Esophagus muscularis mucosa (tissue), 4 donors: ENCODE measurements around the gene CIT. TPM values are rescaled to one million over a fixed set of nuclear protein-coding genes. Genes with fewer than 3 reads are reported as not detected.

ENCODE experiments used
- DNase-seq: peaks from one replicate; pipeline ENCODE4 v3.0.0-alpha.2; 2017; ENCODE audit errors: extremely low spot score
- H3K27ac ChIP-seq, 4 donors: fragments of 200-600 bp; sonication (generic); replicated peaks in 1 of 4; 1 replicate in 3 of 4; 2 replicates in 1 of 4; pipeline ENCODE4 v1.5.1; 2016 to 2019; ENCODE audit warnings: mild to moderate bottlenecking in 1 of 4
- H3K27me3 ChIP-seq, 4 donors: fragments of 200-600 bp; sonication (generic); one replicate each; pipeline versions ENCODE4 v1.5.1 to v1.6.0; 2016 to 2019
- H3K36me3 ChIP-seq, 4 donors: fragments of 200-600 bp; sonication (generic); one replicate each; pipeline ENCODE4 v1.5.1; 2016 to 2019
- H3K4me1 ChIP-seq, 4 donors: fragments of 200-600 bp; sonication (generic); one replicate each; pipeline ENCODE4 v1.5.1; 2016 to 2019
- H3K4me3 ChIP-seq, 4 donors: fragments of 200-600 bp; sonication (generic); 1 replicate in 2 of 4; 2 replicates in 2 of 4; pipeline ENCODE4 v1.5.1; 2016 to 2019; ENCODE audit warnings: mild to moderate bottlenecking in 4 of 4, moderate library complexity in 1 of 4
- H3K9me3 ChIP-seq, 4 donors: fragments of 200-600 bp; sonication (generic); 1 replicate in 3 of 4; 2 replicates in 1 of 4; pipeline ENCODE4 v1.5.1; 2016 to 2019
- CTCF ChIP-seq, 3 experiments: fragments of 200-600 bp in 2 of 3; fragments of 450-650 bp in 1 of 3; sonication (generic) in 2 of 3; IDR thresholded peaks; one replicate each; pipeline ENCODE4 v1.5.1; 2017 to 2019; ENCODE audit warnings: antibody characterized with exemption in 3 of 3, mild to moderate bottlenecking in 2 of 3, moderate library complexity in 1 of 3
- EP300 ChIP-seq: sonication (generic); formaldehyde crosslinking; IDR thresholded peaks from one replicate; pipeline ENCODE4 v1.6.1; 2017; ENCODE audit warnings: antibody characterized with exemption
- POLR2A ChIP-seq: fragments of 450-650 bp; IDR thresholded peaks from one replicate; pipeline ENCODE4 v1.6.1; 2017; ENCODE audit warnings: antibody characterized with exemption, moderate library complexity, mild to moderate bottlenecking, low read depth
- POLR2AphosphoS5 ChIP-seq, 2 donors: sonication (generic); formaldehyde crosslinking; IDR thresholded peaks; one replicate each; pipeline ENCODE4 v1.6.1; 2017; ENCODE audit warnings: antibody characterized with exemption in 2 of 2
- WGBS: methylation state at CpG from one replicate; pipeline ENCODE4 v1.1.5; 2018; 5-methylcytosine and 5-hydroxymethylcytosine counted together
- intact Hi-C: fragments of 100-400 bp; cut with DNase I; formaldehyde crosslinking; loops from one replicate; pipeline ENCODE4 v1.15.1; 2023
- total RNA-seq, 4 donors: library from RNA; depleted of rRNA; stranded (reverse); fragments of >200 nt; gene quantifications; one replicate each; pipeline versions ENCODE4 v1.1.0 to v1.2.1, GENCODE V29; 2016

CIT gene
- total RNA-seq, 4 donors from 2014 or later: 5.1 to 14.8 (median 5.8) TPM

- Histone ChIP-seq H3K4me3 (no peak overlapping the region), H3K4me1 (peaks cover 4 to 20% (median 13%) of the 10 kb centered on the region in 4 donors), H3K36me3 (peaks cover 64 to 78% (median 76%) of the 10 kb centered on the region in 4 donors), H3K27me3 (no peaks in the 10 kb centered on the region), H3K27ac (no peak overlapping the region), H3K9me3 (no peaks in the 10 kb centered on the region)
- 87% methylated on average over 8 of the region's 10 CpGs for WGBS
- intact Hi-C loops: no loop called here
- no peak for DNase-seq
- TF ChIP-seq POLR2AphosphoS5 (IDR thresholded peaks at IDR 0.05) (no peak), EP300 (no peak), CTCF (IDR thresholded peaks at IDR 0.05) (no peak), POLR2A (no peak)
Observed at GRCh38 chr12:119679490-119679889, 197.6 kb downstream of the CIT start.

- Histone ChIP-seq H3K36me3 (peaks cover 68 to 82% (median 81%) of the 10 kb centered on the region in 4 donors), H3K4me3 (no peak overlapping the region), H3K27me3 (no peaks in the 10 kb centered on the region), H3K4me1 (peaks cover 4 to 24% (median 14%) of the 10 kb centered on the region in 4 donors), H3K27ac (no peak overlapping the region), H3K9me3 (no peaks in the 10 kb centered on the region)
- no peak for DNase-seq
- intact Hi-C loops: no loop called here
- no peak for TF ChIP-seq POLR2A
- no peak for TF ChIP-seq POLR2AphosphoS5 (IDR thresholded peaks at IDR 0.05)
- TF ChIP-seq EP300: no peak
- no peak for TF ChIP-seq CTCF (IDR thresholded peaks at IDR 0.05)
- 90% methylated on average over 5 of the region's 5 CpGs for WGBS
Observed at GRCh38 chr12:119679081-119679480, 198.0 kb downstream of the CIT start.

GRCh38 chr12:119678459-119678858, 198.7 kb downstream of the CIT start:
- Histone ChIP-seq H3K4me1 (peaks cover 4 to 27% (median 15%) of the 10 kb centered on the region in 4 donors), H3K9me3 (no peaks in the 10 kb centered on the region), H3K27me3 (no peaks in the 10 kb centered on the region), H3K36me3 (peaks cover 75 to 89% (median 87%) of the 10 kb centered on the region in 4 donors), H3K4me3 (no peak overlapping the region), H3K27ac (no peak overlapping the region)
- no peak for TF ChIP-seq POLR2AphosphoS5 (IDR thresholded peaks at IDR 0.05)
- DNase-seq: no peak
- intact Hi-C loops: no loop called here
- 67% methylated on average over 7 of the region's 7 CpGs for WGBS

- H3K27me3 ChIP-seq: no peaks in the 10 kb centered on the region
- no peak for TF ChIP-seq EP300
- TF ChIP-seq CTCF (IDR thresholded peaks at IDR 0.05): no peak
- TF ChIP-seq POLR2A: no peak
- TF ChIP-seq POLR2AphosphoS5 (IDR thresholded peaks at IDR 0.05): no peak
- no peaks in the 10 kb centered on the region for H3K9me3 ChIP-seq
- no peak overlapping the region for H3K4me3 ChIP-seq
- intact Hi-C loops: no loop called here
- H3K36me3 ChIP-seq: peaks cover 87 to 100% (median 99%) of the 10 kb centered on the region in 4 donors
- peaks cover 8 to 32% (median 13%) of the 10 kb centered on the region in 4 donors for H3K4me1 ChIP-seq
- no peak for DNase-seq
- WGBS: 89% methylated on average over 13 of the region's 13 CpGs
- H3K27ac ChIP-seq: no peak overlapping the region
Observed at GRCh38 chr12:119676573-119676972, 200.5 kb downstream of the CIT start.

- no peak for DNase-seq
- Histone ChIP-seq H3K9me3 (no peaks in the 10 kb centered on the region), H3K4me1 (peaks cover 12 to 33% (median 13%) of the 10 kb centered on the region in 4 donors), H3K27me3 (no peaks in the 10 kb centered on the region), H3K27ac (no peak overlapping the region), H3K36me3 (peaks cover 81 to 100% (median 97%) of the 10 kb centered on the region in 4 donors), H3K4me3 (no peak overlapping the region)
- intact Hi-C loops: no loop called here
- no peak for TF ChIP-seq POLR2AphosphoS5 (IDR thresholded peaks at IDR 0.05)
- no peak for TF ChIP-seq EP300
- TF ChIP-seq POLR2A: no peak
- TF ChIP-seq CTCF (IDR thresholded peaks at IDR 0.05): no peak
- 76% methylated on average over 9 of the region's 9 CpGs for WGBS
Observed at GRCh38 chr12:119676022-119676421, 201.1 kb downstream of the CIT start.
